ENCODE measurements around the gene HEMGN.

HEMGN gene

GRCh38 chr9:97903177-97903576, 34.8 kb downstream of the HEMGN start:
- TF ChIP-seq CTCF (IDR thresholded peaks at IDR 0.05; ENCODE audit: insufficient read depth, missing control alignments), result no peak
- no peak for DNase-seq (ENCODE audit: insufficient read length, low spot score)
- FAIRE-seq, result no peak

DNA sequence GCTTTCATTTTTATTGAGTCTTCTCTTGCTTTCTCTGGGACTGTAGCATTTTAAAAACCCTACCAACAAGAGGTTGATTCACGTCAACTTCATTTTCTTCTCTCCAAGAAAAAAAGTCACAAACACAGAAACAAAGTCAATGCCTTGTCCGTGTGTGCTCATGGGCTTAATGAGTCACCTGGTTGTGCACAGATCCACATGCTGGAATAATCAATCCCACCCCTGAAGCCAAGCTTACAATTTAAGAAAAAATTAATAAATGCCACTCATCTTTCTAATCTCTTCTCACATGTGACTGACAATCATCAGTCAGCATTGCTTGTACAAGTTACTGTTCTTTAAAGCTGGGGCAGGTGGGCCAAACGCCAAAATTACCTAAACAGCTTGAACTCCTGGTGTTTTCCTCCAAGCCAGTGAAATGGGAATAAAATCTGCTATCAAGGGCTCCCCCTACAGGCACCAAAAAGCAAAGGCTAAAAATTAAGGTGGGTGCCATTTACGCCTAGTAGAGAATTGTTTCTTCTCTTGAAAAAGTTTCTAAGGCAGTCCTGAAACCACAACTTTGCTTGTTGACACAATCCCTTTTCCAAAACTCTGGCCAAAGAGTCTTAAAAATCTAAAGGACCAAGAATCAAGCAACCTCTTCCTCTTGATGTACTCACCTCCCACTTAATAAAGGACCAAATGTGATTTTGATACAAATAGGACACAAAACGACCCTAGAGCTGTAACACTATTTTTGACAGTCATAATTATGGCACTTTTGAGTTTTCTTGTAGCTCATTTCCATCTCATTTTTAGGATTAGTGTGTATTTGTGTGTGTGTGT, 37.0 kb downstream of the HEMGN start:
- FAIRE-seq, result no peak
- peak; percentile 33 for DNase-seq (ENCODE audit: insufficient read length, low spot score)
- peak; percentile 84 for TF ChIP-seq CTCF (IDR thresholded peaks at IDR 0.05; ENCODE audit: insufficient read depth, missing control alignments)

GRCh38 chr9:97900103-97900737, 37.8 kb downstream of the HEMGN start:
- no peak for TF ChIP-seq CTCF (IDR thresholded peaks at IDR 0.05; ENCODE audit: insufficient read depth, missing control alignments)
- FAIRE-seq (no peak), DNase-seq (ENCODE audit: insufficient read length, low spot score) (no peak)

GRCh38 chr9:97895695-97896332, 42.2 kb downstream of the HEMGN start:
- TF ChIP-seq CTCF (IDR thresholded peaks at IDR 0.05; ENCODE audit: insufficient read depth, missing control alignments), result peak; percentile 7
- FAIRE-seq (no peak), DNase-seq (ENCODE audit: insufficient read length, low spot score) (no peak)

GRCh38 chr9:97895211-97895610, 42.8 kb downstream of the HEMGN start:
- FAIRE-seq, result no peak
- no peak for DNase-seq (ENCODE audit: insufficient read length, low spot score)

DNA sequence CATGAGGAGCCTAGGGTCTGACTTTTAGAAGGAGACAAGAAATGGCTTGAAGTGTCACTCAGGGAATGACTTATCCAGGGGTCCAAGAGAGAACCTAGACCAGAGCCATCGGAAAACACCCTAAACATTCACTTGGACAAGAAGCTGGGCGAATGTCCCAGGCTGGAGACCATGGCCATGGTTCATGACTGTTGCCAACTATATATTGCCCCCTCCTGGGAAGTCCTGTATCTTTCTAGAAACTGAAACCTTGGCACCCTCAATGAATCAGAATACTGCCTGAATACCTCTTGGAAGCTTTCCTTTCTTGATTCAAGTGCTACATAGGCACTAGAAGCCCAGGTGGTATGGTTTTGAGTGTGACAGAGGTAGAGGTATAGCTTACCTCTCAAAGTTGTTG, 45.6 kb downstream of the HEMGN start:
- FAIRE-seq (no peak), DNase-seq (ENCODE audit: insufficient read length, low spot score) (no peak)
- TF ChIP-seq CTCF (IDR thresholded peaks at IDR 0.05; ENCODE audit: insufficient read depth, missing control alignments), result no peak

More at GRCh38 chr9:97895211-97895610, 42.8 kb downstream of the HEMGN start:
- no peak for TF ChIP-seq CTCF (IDR thresholded peaks at IDR 0.05; ENCODE audit: insufficient read depth, missing control alignments)

Measured in D721Med (cell line).